ENCODE data around the gene PYM1.

Gene PYM1

DNA sequence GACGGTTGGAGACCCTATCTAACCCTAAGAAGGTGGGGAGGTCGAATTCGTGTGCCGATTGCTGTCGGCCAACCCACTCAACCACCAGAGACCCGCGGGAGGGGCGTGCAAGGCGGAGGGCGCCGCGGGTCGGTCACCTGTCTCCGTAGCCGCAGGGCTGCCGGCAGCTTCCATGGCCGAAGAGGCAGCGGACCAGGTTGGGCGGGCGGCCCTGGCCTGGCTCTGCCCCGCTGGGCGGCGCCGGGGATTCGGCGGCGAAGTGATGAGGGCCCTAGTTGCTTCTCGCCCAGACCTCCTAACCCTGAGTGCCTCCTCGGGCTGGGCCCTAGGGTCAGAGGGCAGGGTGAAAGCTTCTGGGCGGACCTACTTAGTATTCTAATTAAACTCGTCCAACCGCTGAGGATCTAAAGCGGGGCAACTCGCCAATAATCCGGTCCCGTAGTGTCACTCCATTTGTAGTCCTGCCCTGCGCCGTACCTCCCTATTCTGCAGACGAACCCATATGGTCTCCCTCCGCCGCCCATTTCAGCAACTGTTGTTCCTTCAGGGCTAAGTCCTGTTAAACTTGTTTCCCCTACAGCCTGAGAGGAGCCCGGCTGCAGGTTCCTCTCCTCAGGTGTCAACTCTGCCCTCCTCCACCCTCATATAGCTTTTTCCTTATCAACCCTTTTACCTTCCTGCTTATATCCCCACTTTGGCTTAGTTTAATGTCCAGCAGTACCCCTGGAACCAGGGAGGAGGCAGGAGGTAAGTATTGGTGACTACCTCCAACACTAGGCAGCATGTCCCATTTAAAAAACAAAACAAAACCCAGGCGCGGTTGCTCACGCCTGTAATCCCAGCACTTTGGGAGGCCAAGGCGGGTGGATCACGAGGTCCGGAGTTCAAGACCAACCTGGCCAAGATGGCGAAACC is at the start of gene PYM1:
TSS of gene PYM1 (minus strand) at position 307 of the 915 bp plus-strand sequence. CDS start at position 174, 133 bp downstream.
- DNase-seq = peak; percentile 77 to 83

- peak; percentile 46 to 57 for DNase-seq
These were observed 46.6 kb upstream of the PYM1 start for GRCh38 chr12:55974308-55974730.

- DNase-seq = peak; percentile 97 to 99
These were observed 46.1 kb upstream of the PYM1 start, which contains the start of gene RAB5B for GRCh38 chr12:55973599-55974307. Gene RAB5B, plus strand, starts transcription at chr12:55974078. Its CDS starts 12,883 bp downstream, at chr12:55986961.

- DNase-seq = no peak
These were observed 45.4 kb upstream of the PYM1 start for GRCh38 chr12:55972911-55973598.

DNA sequence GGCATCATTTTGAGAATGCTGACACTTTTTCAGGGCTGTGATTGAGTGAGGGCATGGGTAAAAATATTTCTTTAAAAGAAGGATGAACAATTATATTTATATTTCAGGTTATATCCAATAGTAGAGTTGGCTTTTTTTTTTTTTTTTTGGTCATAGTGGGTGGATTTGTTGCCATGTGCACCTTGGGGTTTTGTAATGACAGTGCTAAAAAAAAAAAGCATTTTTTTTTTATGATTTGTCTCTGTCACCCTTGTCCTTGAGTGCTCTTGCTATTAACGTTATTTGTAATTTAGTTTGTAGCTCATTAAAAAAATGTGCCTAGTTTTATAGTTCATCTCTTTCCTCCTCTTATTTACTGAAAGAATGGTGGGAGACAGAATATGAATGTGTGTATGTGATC is 44.8 kb upstream of the PYM1 start:
- no peak for DNase-seq

DNA sequence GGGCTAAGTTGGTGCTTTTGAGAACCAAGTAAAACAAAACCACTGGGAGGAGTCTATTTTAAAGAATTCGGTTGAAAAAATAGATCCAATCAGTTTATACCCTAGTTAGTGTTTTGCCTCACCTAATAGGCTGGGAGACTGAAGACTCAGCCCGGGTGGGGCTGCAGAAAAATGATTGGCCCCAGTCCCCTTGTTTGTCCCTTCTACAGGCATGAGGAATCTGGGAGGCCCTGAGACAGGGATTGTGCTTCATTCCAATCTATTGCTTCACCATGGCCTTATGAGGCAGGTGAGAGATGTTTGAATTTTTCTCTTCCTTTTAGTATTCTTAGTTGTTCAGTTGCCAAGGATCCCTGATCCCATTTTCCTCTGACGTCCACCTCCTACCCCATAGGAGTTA is 44.3 kb upstream of the PYM1 start:
- DNase-seq = no peak

GRCh38 chr12:55970775-55971174 is 43.1 kb upstream of the PYM1 start:
- no peak for DNase-seq

- DNase-seq = no peak
These were observed 41.7 kb upstream of the PYM1 start for GRCh38 chr12:55969356-55969755.

GRCh38 chr12:55966408-55967281 is 39.0 kb upstream of the PYM1 start, which contains the start of gene CDK2:
Gene CDK2, plus strand, starts transcription at chr12:55966830. Its CDS starts 179 bp downstream, at chr12:55967009.
- DNase-seq = peak; percentile 97 to 98

DNA sequence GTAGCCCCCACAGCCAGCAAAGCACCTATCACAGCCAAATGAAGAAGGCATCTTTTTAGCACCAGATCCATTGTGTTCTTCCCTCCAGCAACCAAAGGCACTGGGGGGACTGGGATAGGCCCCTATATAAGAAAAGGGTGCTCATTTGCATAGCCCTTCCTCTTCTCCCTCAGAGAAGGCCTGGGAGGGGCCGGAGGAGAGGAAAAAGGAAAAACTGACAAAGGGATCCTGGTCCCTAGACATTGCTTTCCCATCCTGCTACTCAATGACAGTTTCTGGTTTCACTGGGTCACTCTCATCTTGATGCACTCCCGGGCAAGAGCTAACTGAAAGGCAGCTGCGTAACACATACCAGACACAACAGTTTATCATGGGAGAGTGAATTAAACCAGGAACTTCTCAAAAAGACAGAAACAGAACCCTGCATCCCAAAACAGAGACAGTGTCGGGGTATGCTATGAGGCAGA is 38.3 kb upstream of the PYM1 start, which contains the start of gene PMEL:
TSS of gene PMEL (minus strand) at position 102 of the 467 bp plus-strand sequence. CDS start at position 71, 31 bp downstream.
- DNase-seq = no peak

DNA sequence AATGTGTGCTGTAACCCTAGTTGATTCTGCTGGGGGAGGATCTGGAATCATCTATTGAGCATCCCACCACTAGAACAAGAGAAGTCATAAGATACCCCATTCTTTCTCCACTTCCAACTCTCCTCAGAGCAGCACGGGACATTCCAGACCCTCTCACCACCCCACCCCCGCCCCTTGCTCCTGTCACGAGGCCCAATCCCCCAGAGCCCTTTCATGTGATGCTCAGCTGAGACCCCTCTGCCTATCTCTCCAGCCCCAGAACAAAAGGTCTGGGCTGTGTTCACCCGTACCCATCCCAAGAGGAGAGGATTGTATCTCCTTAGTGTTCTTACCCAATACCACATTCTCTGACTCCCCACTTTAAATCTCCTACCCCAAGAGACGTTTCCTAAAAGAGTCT is 37.5 kb upstream of the PYM1 start:
- DNase-seq = no peak

- DNase-seq = no peak
These were observed 36.1 kb upstream of the PYM1 start for GRCh38 chr12:55963760-55964159.

DNA sequence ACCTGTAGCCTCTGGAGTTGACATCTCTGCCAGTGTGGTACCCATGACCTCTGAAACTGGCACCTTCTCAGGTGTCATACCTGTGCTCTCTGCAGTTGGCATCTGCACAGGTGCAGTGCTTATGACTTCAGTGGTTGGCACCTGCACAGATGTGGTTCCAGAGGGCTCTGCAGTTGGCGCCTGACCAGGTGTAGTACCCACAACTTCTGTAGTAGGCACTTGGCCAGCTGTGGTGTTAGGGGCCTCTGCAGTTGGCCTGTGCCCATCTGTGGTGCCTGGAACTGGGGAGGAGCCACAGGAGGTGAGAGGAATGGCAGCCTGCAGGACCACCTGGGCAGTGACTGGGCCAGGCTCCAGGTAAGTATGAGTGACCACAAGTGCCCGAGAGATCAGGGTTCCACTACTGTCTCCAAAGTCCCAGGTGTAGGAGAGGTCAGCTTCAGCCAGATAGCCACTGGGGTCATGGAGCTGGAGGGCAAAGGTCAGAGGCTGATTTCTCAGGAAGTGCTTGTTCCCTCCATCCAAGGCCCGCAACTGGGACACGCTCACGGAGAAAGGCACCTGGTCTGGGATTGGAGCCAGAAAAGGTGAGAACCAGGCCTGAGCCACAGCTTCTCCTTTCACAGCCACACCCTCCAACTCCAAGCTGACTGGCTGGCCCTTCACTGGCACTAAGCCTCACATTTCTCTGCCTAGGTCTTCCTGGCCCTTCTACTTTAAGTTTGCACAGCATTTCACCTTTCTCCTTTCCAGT is 29.6 kb upstream of the PYM1 start:
- no peak for DNase-seq

- DNase-seq = peak; percentile 54 to 63
These were observed 28.3 kb upstream of the PYM1 start for GRCh38 chr12:55955800-55956508.

DNA sequence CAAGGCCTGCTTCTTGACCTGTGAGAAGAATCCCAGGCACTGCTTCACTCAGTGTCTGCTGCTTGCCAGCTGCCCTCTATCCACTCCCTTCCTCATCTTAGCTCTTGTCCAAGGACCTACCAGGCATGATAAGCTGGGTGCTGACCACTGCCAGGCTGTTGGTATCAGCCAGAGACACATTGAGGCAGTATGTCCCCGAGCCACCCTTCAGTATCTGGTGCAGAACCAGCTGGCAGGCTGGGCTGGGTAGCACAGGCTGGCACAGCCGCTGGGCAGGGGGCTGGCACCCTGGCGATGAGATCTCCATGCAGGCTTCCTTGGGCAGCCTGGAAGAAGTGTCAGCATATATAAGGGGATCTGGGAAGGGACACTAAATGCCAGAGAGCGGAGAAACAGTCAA is 27.6 kb upstream of the PYM1 start:
- DNase-seq = no peak

DNA sequence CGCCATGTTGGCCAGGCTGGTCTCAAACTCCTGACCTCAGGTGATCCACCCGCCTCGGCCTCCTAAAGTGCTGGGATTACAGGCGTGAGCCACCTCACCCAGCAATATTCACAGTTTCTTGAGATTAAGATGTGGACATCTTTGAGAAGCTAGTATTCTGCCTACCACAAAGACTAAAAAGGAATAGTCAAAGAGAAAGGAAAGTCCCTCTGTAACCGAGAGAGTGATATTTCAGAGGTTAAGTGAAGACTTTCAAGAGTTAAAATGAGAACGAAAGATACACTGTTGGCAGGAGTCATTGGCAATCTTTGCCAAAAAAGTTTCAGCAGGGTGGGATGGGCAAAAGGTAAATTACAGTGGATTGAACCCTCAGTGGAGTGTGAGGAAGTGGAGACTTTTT is 18.9 kb upstream of the PYM1 start:
- no peak for DNase-seq

- DNase-seq = no peak
These were observed 15.0 kb upstream of the PYM1 start for GRCh38 chr12:55942577-55943136.

DNA sequence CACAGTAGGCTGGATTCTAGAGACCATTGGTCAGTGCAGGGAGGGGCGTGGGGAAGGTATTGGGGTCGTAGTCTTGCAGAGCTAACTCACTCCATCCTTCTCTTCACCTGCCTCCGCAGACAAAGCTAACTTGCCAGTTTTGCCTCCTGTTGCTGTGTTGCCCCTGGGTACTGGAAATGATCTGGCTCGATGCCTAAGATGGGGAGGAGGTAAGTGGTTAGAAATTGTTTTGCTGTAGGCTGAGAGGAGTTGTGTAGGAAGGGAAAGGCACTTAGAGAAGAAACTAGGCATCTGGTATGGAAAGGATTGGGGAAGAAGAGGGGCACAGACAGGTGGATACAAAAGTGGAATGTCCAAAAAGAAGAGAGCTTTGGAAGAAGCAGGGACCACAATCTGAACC is 14.4 kb upstream of the PYM1 start:
- no peak for DNase-seq

GRCh38 chr12:55940065-55940732 is 12.5 kb upstream of the PYM1 start:
- DNase-seq = peak; percentile 85 to 90
